Trophoblast cell (in vitro differentiated cells and primary cell): ENCODE measurements around the gene ARID3A.

Source experiments
- DNase-seq, 2 donors: peaks; one replicate each; pipeline ENCODE4 v3.0.0-alpha.2; 2016
- H2AFZ ChIP-seq: 2 replicates; pipeline ENCODE4 v1.6.1; 2013; ENCODE audit warnings: low read length, moderate library complexity, mild to moderate bottlenecking; ENCODE audit not compliant: insufficient read depth, poor library complexity
- H2AK5ac ChIP-seq: 2 replicates; pipeline ENCODE4 v1.6.1; 2013; ENCODE audit warnings: mild to moderate bottlenecking, low read length
- H2BK120ac ChIP-seq: 2 replicates; pipeline ENCODE4 v1.6.1; 2013; ENCODE audit warnings: low read length, mild to moderate bottlenecking, moderate library complexity; ENCODE audit not compliant: insufficient read depth, poor library complexity
- H2BK12ac ChIP-seq: 2 replicates; pipeline ENCODE4 v1.6.1; 2013; ENCODE audit warnings: mild to moderate bottlenecking, low read length, moderate library complexity
- H2BK5ac ChIP-seq: 2 replicates; pipeline ENCODE4 v1.6.1; 2013; ENCODE audit warnings: low read length, low read depth, moderate library complexity, mild to moderate bottlenecking; ENCODE audit not compliant: poor library complexity
- H3K14ac ChIP-seq: 2 replicates; pipeline ENCODE4 v1.6.1; 2013; ENCODE audit warnings: mild to moderate bottlenecking, low read length
- H3K18ac ChIP-seq: 2 replicates; pipeline ENCODE4 v1.6.1; 2013; ENCODE audit warnings: mild to moderate bottlenecking, low read length
- H3K23ac ChIP-seq: 2 replicates; pipeline ENCODE4 v1.6.1; 2013; ENCODE audit warnings: low read length
- H3K27ac ChIP-seq: 2 replicates; pipeline ENCODE4 v1.5.1; 2013; ENCODE audit warnings: low read depth, mild to moderate bottlenecking, inconsistent platforms, low read length, moderate library complexity
- H3K27me3 ChIP-seq: 2 replicates; pipeline ENCODE4 v1.6.1; 2013; ENCODE audit warnings: inconsistent platforms, mild to moderate bottlenecking, low read length, moderate library complexity; ENCODE audit not compliant: insufficient read depth
- H3K36me3 ChIP-seq, 2 experiments: 1 replicate in 1 of 2; 2 replicates in 1 of 2; pipeline ENCODE4 v1.6.1; 2013; ENCODE audit warnings: low read length in 2 of 2, mild to moderate bottlenecking in 2 of 2, moderate library complexity in 1 of 2; ENCODE audit not compliant: insufficient read depth in 2 of 2, control insufficient read depth in 1 of 2
- H3K4ac ChIP-seq: 2 replicates; pipeline ENCODE4 v1.6.1; 2013; ENCODE audit warnings: low read depth, mild to moderate bottlenecking, low read length, moderate library complexity
- H3K4me1 ChIP-seq, 2 experiments: 1 replicate in 1 of 2; 2 replicates in 1 of 2; pipeline ENCODE4 v1.6.1; 2013; ENCODE audit warnings: low read length in 2 of 2, mild to moderate bottlenecking in 2 of 2, moderate library complexity in 1 of 2; ENCODE audit not compliant: insufficient read depth in 2 of 2, control insufficient read depth in 1 of 2
- H3K4me2 ChIP-seq: 2 replicates; pipeline ENCODE4 v1.6.1; 2013; ENCODE audit warnings: inconsistent platforms, mild to moderate bottlenecking, low read length, moderate library complexity
- H3K4me3 ChIP-seq: 2 replicates; pipeline ENCODE4 v1.5.1; 2013; ENCODE audit warnings: mild to moderate bottlenecking, low read depth, low read length, inconsistent platforms
- H3K79me1 ChIP-seq: one replicate; pipeline ENCODE4 v1.6.1; 2013; ENCODE audit warnings: low read length
- H3K79me2 ChIP-seq: 2 replicates; pipeline ENCODE4 v1.6.1; 2013; ENCODE audit warnings: low read length, mild to moderate bottlenecking; ENCODE audit not compliant: control insufficient read depth, insufficient read depth, poor library complexity
- H3K9ac ChIP-seq: 2 replicates; pipeline ENCODE4 v1.6.1; 2013; ENCODE audit warnings: mild to moderate bottlenecking, low read length
- H3K9me3 ChIP-seq: 2 replicates; pipeline ENCODE4 v1.6.1; 2013; ENCODE audit warnings: low read depth, mild to moderate bottlenecking, control low read depth, inconsistent platforms, low read length; ENCODE audit not compliant: insufficient read depth
- H4K12ac ChIP-seq: 2 replicates; pipeline ENCODE4 v1.6.1; 2013; ENCODE audit warnings: low read depth, mild to moderate bottlenecking, low read length, moderate library complexity
- H4K8ac ChIP-seq: 2 replicates; pipeline ENCODE4 v1.6.1; 2013; ENCODE audit warnings: low read depth, mild to moderate bottlenecking, low read length, moderate library complexity
- H4K91ac ChIP-seq: one replicate; pipeline ENCODE4 v1.6.1; 2013; ENCODE audit warnings: low read depth, mild to moderate bottlenecking, low read length, moderate library complexity
- WGBS: extraction: QIAGEN DNeasy Blood & Tissue Kit; methylation state at CpG from one replicate; pipeline ENCODE4 v1.1.7; 2013; ENCODE audit warnings: missing lambda C conversion rate; ENCODE audit not compliant: insufficient read length, insufficient coverage; ENCODE audit errors: extremely low coverage; 5-methylcytosine and 5-hydroxymethylcytosine counted together

ARID3A gene

DNA sequence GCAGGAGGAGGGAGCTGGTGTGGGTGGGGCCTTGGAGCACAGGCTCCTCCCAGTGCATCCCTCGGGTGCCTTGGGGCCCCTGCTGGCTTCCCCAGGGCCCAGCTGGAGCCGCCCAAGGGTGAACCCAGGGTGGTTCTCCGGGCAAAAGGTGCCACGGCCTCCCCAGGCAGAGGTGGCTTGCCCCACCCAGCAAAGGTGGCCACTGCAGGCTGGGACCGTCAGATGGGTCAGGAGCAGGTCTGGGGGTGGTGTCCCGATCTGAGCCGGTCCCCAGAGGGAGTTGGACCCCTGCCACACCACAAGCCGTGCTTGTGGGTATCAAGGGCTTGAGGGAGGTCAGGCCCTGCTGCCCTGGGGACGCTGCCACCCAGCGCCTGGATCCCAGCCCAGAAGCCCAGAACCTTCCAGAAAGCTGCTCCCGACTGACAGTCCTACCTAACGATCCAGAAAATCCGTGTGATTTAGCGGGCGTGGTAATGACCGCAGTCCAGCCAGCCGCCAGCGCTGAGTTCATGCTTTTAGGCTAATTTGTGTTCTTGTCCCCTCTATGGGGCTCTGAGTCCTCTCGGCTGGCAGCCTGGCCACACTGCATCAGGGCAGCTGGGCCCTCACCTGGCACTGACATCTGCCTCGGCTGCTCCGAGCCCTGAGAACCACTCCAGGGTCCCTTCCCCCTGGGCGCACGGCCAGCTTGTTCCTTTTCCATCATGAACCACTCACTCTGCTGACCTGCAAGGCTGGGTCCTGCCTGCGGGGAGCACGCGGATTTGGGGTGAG lies 69.4 kb downstream of the ARID3A start:
- Histone ChIP-seq H3K4me3 (no peak overlapping the region), H3K36me3 (peaks cover 33 to 35% of the 10 kb centered on the region in 2 experiments), H3K27ac (no peak overlapping the region), H3K9ac (no peak overlapping the region), H3K18ac (no peak overlapping the region), H4K8ac (no peak overlapping the region), H2AFZ (no peak overlapping the region), H4K12ac (no peak overlapping the region), H4K91ac (no peak overlapping the region), H3K14ac (no peak overlapping the region), H2BK120ac (no peak overlapping the region), H3K23ac (no peak overlapping the region), H3K79me2 (no peaks in the 10 kb centered on the region), H3K4me1 (peaks cover 23 to 26% of the 10 kb centered on the region in 2 experiments), H3K9me3 (peaks cover 7% of the 10 kb centered on the region), H2BK5ac (no peak overlapping the region), H3K27me3 (peaks cover 1% of the 10 kb centered on the region), H2BK12ac (no peak overlapping the region), H3K79me1 (peaks cover 10% of the 10 kb centered on the region), H2AK5ac (no peak overlapping the region), H3K4me2 (no peak overlapping the region), H3K4ac (no peak overlapping the region)
- no CpG with 5 or more reads among the region's 26 CpGs for WGBS
- no peak for DNase-seq

GRCh38 chr19:996051-996838 lies 70.4 kb downstream of the ARID3A start:
- H3K27me3 ChIP-seq = peaks cover 11% of the 10 kb centered on the region
- no peak overlapping the region for H3K4me3 ChIP-seq
- H3K23ac ChIP-seq = no peak overlapping the region
- H3K79me1 ChIP-seq = peaks cover 11% of the 10 kb centered on the region
- peak overlapping the region; percentile 17 for H4K8ac ChIP-seq
- peaks cover 24 to 25% of the 10 kb centered on the region in 2 experiments for H3K36me3 ChIP-seq
- H3K9me3 ChIP-seq = peaks cover 7% of the 10 kb centered on the region
- H2BK12ac ChIP-seq = peak overlapping the region; percentile 10
- H2AFZ ChIP-seq = no peak overlapping the region
- no peaks in the 10 kb centered on the region for H3K79me2 ChIP-seq
- no peak overlapping the region for H4K12ac ChIP-seq
- no peak overlapping the region for H3K9ac ChIP-seq
- peak overlapping the region; percentile 37 for H3K4me2 ChIP-seq
- H2BK5ac ChIP-seq = no peak overlapping the region
- WGBS = no CpG with 5 or more reads among the region's 64 CpGs
- no peak overlapping the region for H3K4ac ChIP-seq
- no peak overlapping the region for H3K27ac ChIP-seq
- H3K14ac ChIP-seq = no peak overlapping the region
- no peak overlapping the region for H2BK120ac ChIP-seq
- H3K4me1 ChIP-seq = peaks cover 23 to 26% of the 10 kb centered on the region in 2 experiments
- peak overlapping the region; percentile 48 for H4K91ac ChIP-seq
- peak overlapping the region; percentile 20 for H2AK5ac ChIP-seq
- DNase-seq = peak in 1 of 2 donors; percentile 29
- H3K18ac ChIP-seq = no peak overlapping the region

- Histone ChIP-seq H3K18ac (no peak overlapping the region), H2BK12ac (no peak overlapping the region), H4K12ac (no peak overlapping the region), H3K9me3 (peaks cover 7% of the 10 kb centered on the region), H3K27ac (no peak overlapping the region), H3K27me3 (peaks cover 13% of the 10 kb centered on the region), H3K4ac (no peak overlapping the region), H3K9ac (no peak overlapping the region), H3K23ac (no peak overlapping the region), H3K14ac (no peak overlapping the region), H4K91ac (no peak overlapping the region), H3K79me2 (no peaks in the 10 kb centered on the region), H2AFZ (no peak overlapping the region), H2AK5ac (no peak overlapping the region), H4K8ac (no peak overlapping the region), H3K79me1 (peaks cover 8% of the 10 kb centered on the region), H2BK120ac (no peak overlapping the region), H3K36me3 (peaks cover 11 to 13% of the 10 kb centered on the region in 2 experiments), H2BK5ac (no peak overlapping the region), H3K4me3 (no peak overlapping the region), H3K4me2 (no peak overlapping the region), H3K4me1 (peaks cover 18 to 21% of the 10 kb centered on the region in 2 experiments)
- no peak for DNase-seq
- WGBS = no CpG with 5 or more reads among the region's 6 CpGs
Measured at GRCh38 chr19:998064-998463, 72.2 kb downstream of the ARID3A start.

GRCh38 chr19:999379-999719 lies 73.5 kb downstream of the ARID3A start:
- Histone ChIP-seq H4K8ac (no peak overlapping the region), H4K12ac (no peak overlapping the region), H3K9ac (no peak overlapping the region), H3K18ac (no peak overlapping the region), H2BK5ac (no peak overlapping the region), H2BK120ac (no peak overlapping the region), H3K4me1 (peaks cover 9 to 10% of the 10 kb centered on the region in 2 experiments), H3K9me3 (peaks cover 5% of the 10 kb centered on the region), H3K27me3 (peaks cover 13% of the 10 kb centered on the region), H3K36me3 (peaks cover 5 to 9% of the 10 kb centered on the region in 2 experiments), H3K4me2 (no peak overlapping the region), H2AFZ (no peak overlapping the region), H3K79me1 (peaks cover 2% of the 10 kb centered on the region), H4K91ac (no peak overlapping the region), H3K14ac (no peak overlapping the region), H2BK12ac (no peak overlapping the region), H3K79me2 (no peaks in the 10 kb centered on the region), H3K23ac (no peak overlapping the region), H3K4ac (no peak overlapping the region), H2AK5ac (no peak overlapping the region), H3K4me3 (no peak overlapping the region), H3K27ac (no peak overlapping the region)
- DNase-seq = no peak
- no CpG with 5 or more reads among the region's 3 CpGs for WGBS
